Measurements from ENCODE around the gene CFB.
"Not testable (repeated sequence)": the region's sequence is repeated elsewhere in the genome, so short reads cannot be mapped to it uniquely, and the experiment has no call there.

Gene CFB

GRCh38 chr6:31911826-31912585, 33.9 kb upstream of the CFB start:
- in situ Hi-C loops (cut with MboI; ENCODE audit: low sequenced_read_pairs) = no loop called here

- in situ Hi-C loops (cut with MboI; ENCODE audit: low sequenced_read_pairs) = no loop called here
Observed at GRCh38 chr6:31915351-31915750, 30.5 kb upstream of the CFB start.

- in situ Hi-C loops (cut with MboI; ENCODE audit: low sequenced_read_pairs) = no loop called here
Observed at GRCh38 chr6:31915756-31916155, 30.1 kb upstream of the CFB start.

- in situ Hi-C loops (cut with MboI; ENCODE audit: low sequenced_read_pairs) = no loop called here
Observed at GRCh38 chr6:31918069-31918720, 27.7 kb upstream of the CFB start.

GRCh38 chr6:31919624-31920303, 26.1 kb upstream of the CFB start:
- in situ Hi-C loops (cut with MboI; ENCODE audit: low sequenced_read_pairs) = no loop called here

GRCh38 chr6:31920811-31921210, 25.1 kb upstream of the CFB start:
- in situ Hi-C loops (cut with MboI; ENCODE audit: low sequenced_read_pairs) = no loop called here

- in situ Hi-C loops (cut with MboI; ENCODE audit: low sequenced_read_pairs) = no loop called here
Observed at GRCh38 chr6:31922942-31923341, 23.0 kb upstream of the CFB start.

- in situ Hi-C loops (cut with MboI; ENCODE audit: low sequenced_read_pairs) = no loop called here
Observed at GRCh38 chr6:31927242-31927862, 18.5 kb upstream of the CFB start, which contains the start of gene C2. Gene C2 (plus strand): TSS chr6:31927717. CDS start chr6:31927753, 36 bp downstream.

GRCh38 chr6:31927863-31928671, 17.8 kb upstream of the CFB start:
- in situ Hi-C loops (cut with MboI; ENCODE audit: low sequenced_read_pairs) = no loop called here

GRCh38 chr6:31928672-31928939, 17.3 kb upstream of the CFB start:
- in situ Hi-C loops (cut with MboI; ENCODE audit: low sequenced_read_pairs) = no loop called here

GRCh38 chr6:31930962-31931361, 14.9 kb upstream of the CFB start:
- in situ Hi-C loops (cut with MboI; ENCODE audit: low sequenced_read_pairs) = no loop called here

GRCh38 chr6:31932137-31932536, 13.8 kb upstream of the CFB start:
- in situ Hi-C loops (cut with MboI; ENCODE audit: low sequenced_read_pairs) = not testable (repeated sequence)

GRCh38 chr6:31933537-31933936, 12.4 kb upstream of the CFB start:
- in situ Hi-C loops (cut with MboI; ENCODE audit: low sequenced_read_pairs) = no loop called here

GRCh38 chr6:31935021-31935420, 10.9 kb upstream of the CFB start:
- in situ Hi-C loops (cut with MboI; ENCODE audit: low sequenced_read_pairs) = no loop called here

- in situ Hi-C loops (cut with MboI; ENCODE audit: low sequenced_read_pairs) = no loop called here
Observed at GRCh38 chr6:31935823-31936222, 10.1 kb upstream of the CFB start.

GRCh38 chr6:31940256-31940664, 5.6 kb upstream of the CFB start:
- in situ Hi-C loops (cut with MboI; ENCODE audit: low sequenced_read_pairs) = no loop called here

GRCh38 chr6:31943742-31944141, 2.2 kb upstream of the CFB start:
- in situ Hi-C loops (cut with MboI; ENCODE audit: low sequenced_read_pairs) = no loop called here

GRCh38 chr6:31945154-31945506, 765 bp upstream of the CFB start:
- in situ Hi-C loops (cut with MboI; ENCODE audit: low sequenced_read_pairs) = no loop called here

GRCh38 chr6:31946370-31946885, 533 bp downstream of the CFB start:
- in situ Hi-C loops (cut with MboI; ENCODE audit: low sequenced_read_pairs) = no loop called here

GRCh38 chr6:31947070-31947675, 1.3 kb downstream of the CFB start:
- in situ Hi-C loops (cut with MboI; ENCODE audit: low sequenced_read_pairs) = no loop called here
